Nephron (organoid): ENCODE results near the gene KRTAP5-9.
A peak's percentile ranks its signal among the peaks of the same experiment; 100 is the strongest.
"Not testable (repeated sequence)": the region's sequence is repeated elsewhere in the genome, so short reads cannot be mapped to it uniquely, and the experiment has no call there.

Source experiments
- H3K27ac Mint-ChIP-seq, 3 experiments: 2 replicates each; pipeline ENCODE4 v1.8.0; 2020; ENCODE audit warnings: mixed read lengths in 3 of 3, mild to moderate bottlenecking in 2 of 3, moderate library complexity in 1 of 3
- H3K27me3 Mint-ChIP-seq: 2 replicates; pipeline ENCODE4 v1.8.0; 2021; ENCODE audit warnings: low read depth, mild to moderate bottlenecking, moderate library complexity, mixed read lengths
- H3K36me3 Mint-ChIP-seq: 2 replicates; pipeline ENCODE4 v1.8.0; 2020; ENCODE audit warnings: low read depth, mixed read lengths
- H3K4me1 Mint-ChIP-seq: 2 replicates; pipeline ENCODE4 v1.8.0; 2020; ENCODE audit warnings: mixed read lengths
- H3K4me3 Mint-ChIP-seq, 3 experiments: 2 replicates each; pipeline ENCODE4 v1.8.0; 2020; ENCODE audit warnings: mild to moderate bottlenecking in 3 of 3, mixed read lengths in 3 of 3, moderate library complexity in 2 of 3
- H3K9me3 Mint-ChIP-seq: 2 replicates; pipeline ENCODE4 v1.8.0; 2020; ENCODE audit warnings: mixed read lengths
- TF ChIP-seq, protein P1 (sequence below), 3 experiments: fragments of 200-600 bp; sonication (generic); IDR thresholded peaks; one replicate each; pipeline ENCODE4 v1.5.0; 2021; ENCODE audit warnings: antibody characterized with exemption in 3 of 3; ENCODE audit not compliant: unreplicated experiment in 3 of 3

The KRTAP5-9 gene

GRCh38 chr11:71538666-71538990, 9.6 kb upstream of the KRTAP5-9 start:
- Mint-ChIP-seq H3K9me3 (no peaks in the 10 kb centered on the region), H3K27me3 (peaks cover 10% of the 10 kb centered on the region), H3K4me1 (peaks cover 21% of the 10 kb centered on the region), H3K27ac (peak overlapping the region in 1 of 3 experiments; percentile 13), H3K36me3 (peaks cover 4% of the 10 kb centered on the region), H3K4me3 (no peak overlapping the region)
- TF ChIP-seq, protein P1, sequence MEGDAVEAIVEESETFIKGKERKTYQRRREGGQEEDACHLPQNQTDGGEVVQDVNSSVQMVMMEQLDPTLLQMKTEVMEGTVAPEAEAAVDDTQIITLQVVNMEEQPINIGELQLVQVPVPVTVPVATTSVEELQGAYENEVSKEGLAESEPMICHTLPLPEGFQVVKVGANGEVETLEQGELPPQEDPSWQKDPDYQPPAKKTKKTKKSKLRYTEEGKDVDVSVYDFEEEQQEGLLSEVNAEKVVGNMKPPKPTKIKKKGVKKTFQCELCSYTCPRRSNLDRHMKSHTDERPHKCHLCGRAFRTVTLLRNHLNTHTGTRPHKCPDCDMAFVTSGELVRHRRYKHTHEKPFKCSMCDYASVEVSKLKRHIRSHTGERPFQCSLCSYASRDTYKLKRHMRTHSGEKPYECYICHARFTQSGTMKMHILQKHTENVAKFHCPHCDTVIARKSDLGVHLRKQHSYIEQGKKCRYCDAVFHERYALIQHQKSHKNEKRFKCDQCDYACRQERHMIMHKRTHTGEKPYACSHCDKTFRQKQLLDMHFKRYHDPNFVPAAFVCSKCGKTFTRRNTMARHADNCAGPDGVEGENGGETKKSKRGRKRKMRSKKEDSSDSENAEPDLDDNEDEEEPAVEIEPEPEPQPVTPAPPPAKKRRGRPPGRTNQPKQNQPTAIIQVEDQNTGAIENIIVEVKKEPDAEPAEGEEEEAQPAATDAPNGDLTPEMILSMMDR (IDR thresholded peaks at IDR 0.05; ENCODE audit: unreplicated experiment in 3 of 3) = no peak

- Mint-ChIP-seq H3K36me3 (peaks cover 4% of the 10 kb centered on the region), H3K4me1 (peaks cover 25% of the 10 kb centered on the region), H3K4me3 (no peak overlapping the region), H3K27ac (peak overlapping the region in 1 of 3 experiments; percentile 13), H3K9me3 (no peaks in the 10 kb centered on the region), H3K27me3 (peaks cover 10% of the 10 kb centered on the region)
- TF ChIP-seq, protein P1 (IDR thresholded peaks at IDR 0.05; ENCODE audit: unreplicated experiment in 3 of 3) = no peak
Measured at GRCh38 chr11:71539017-71539416, 9.2 kb upstream of the KRTAP5-9 start.

DNA sequence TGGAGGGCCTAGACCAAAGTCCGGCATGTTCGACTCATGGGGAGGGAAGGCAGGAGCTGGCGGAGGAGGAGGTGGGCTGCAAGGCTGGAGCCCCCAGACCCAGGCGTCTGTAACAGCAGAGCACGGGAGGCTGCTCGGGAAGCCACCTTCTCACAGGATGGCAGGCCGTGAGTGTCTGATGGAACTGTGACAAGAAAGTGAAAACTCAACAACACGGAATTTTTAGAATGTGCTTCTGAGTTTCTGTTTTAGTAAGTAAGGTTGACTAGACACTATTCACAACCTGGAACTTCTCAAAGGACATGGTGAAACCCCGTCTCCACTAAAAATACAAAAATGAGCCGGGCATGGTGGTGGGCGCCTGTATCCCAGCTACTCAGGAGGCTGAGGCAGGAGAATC, 8.2 kb upstream of the KRTAP5-9 start:
- not testable (repeated sequence) for H3K36me3 Mint-ChIP-seq, H3K4me3 Mint-ChIP-seq, H3K27ac Mint-ChIP-seq, H3K9me3 Mint-ChIP-seq
- peaks cover 31% of the 10 kb centered on the region for H3K4me1 Mint-ChIP-seq
- peaks cover 10% of the 10 kb centered on the region for H3K27me3 Mint-ChIP-seq

- Mint-ChIP-seq H3K27me3 (peaks cover 10% of the 10 kb centered on the region), H3K4me1 (peaks cover 26% of the 10 kb centered on the region)
- not testable (repeated sequence) for H3K4me3 Mint-ChIP-seq, H3K9me3 Mint-ChIP-seq, H3K36me3 Mint-ChIP-seq, H3K27ac Mint-ChIP-seq
Measured at GRCh38 chr11:71540521-71541304, 7.5 kb upstream of the KRTAP5-9 start.

- TF ChIP-seq, protein P1 (IDR thresholded peaks at IDR 0.05; ENCODE audit: unreplicated experiment in 3 of 3) = no peak
- Mint-ChIP-seq H3K4me1 (peaks cover 26% of the 10 kb centered on the region), H3K27me3 (peaks cover 11% of the 10 kb centered on the region), H3K9me3 (peaks cover 10% of the 10 kb centered on the region), H3K36me3 (peaks cover 4% of the 10 kb centered on the region), H3K4me3 (no peak overlapping the region), H3K27ac (no peak overlapping the region)
Measured at GRCh38 chr11:71542382-71542781, 5.8 kb upstream of the KRTAP5-9 start.

DNA sequence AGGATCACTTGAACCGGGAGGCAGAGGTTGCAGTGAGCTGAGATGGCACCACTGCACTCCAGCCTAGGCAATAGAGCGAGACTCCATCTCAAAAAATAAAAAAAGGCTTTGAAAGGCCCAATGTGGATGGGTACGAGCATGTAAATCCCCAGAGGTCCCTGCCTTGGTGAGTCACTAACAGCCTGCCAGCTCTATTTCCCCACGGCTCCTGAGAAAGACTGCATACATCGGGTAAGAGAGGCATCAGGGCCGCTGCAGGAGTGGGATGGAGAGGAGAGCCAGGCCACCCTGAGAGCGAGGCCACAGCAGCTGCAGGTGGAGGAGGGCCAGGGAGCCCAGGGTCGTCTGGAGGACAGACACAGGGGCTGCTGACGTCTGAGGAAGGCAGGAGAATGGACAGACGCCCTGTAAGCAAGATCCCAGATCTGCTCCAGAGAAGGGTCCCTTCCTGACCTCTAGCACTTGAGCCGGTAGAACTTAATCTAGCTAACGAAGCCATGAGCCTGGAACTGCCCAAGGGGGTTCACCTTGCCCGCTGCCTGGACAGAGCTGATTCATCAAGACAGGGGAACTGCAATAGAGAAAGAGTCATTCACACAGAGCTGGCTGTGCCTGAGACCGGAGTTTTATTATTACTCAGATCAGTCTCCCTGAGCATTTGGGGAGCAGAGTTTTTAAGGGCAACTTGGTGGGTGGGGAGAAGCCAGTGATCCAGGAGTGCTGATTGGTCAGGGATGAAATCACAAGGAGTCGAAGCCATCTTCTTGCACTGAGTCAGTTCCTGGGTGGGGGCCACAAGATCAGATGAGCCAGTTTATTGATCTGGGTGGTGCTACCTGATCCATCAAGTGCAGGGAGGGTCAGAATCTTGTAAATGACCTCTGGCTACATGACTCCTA, 5.1 kb upstream of the KRTAP5-9 start:
- peaks cover 26% of the 10 kb centered on the region for H3K4me1 Mint-ChIP-seq
- peaks cover 11% of the 10 kb centered on the region for H3K27me3 Mint-ChIP-seq
- H3K9me3 Mint-ChIP-seq = peaks cover 10% of the 10 kb centered on the region
- peak overlapping the region in 2 of 3 experiments; percentile 22 to 66 for H3K27ac Mint-ChIP-seq
- TF ChIP-seq, protein P1 (IDR thresholded peaks at IDR 0.05; ENCODE audit: unreplicated experiment in 3 of 3) = no peak
- peaks cover 4% of the 10 kb centered on the region for H3K36me3 Mint-ChIP-seq
- H3K4me3 Mint-ChIP-seq = no peak overlapping the region
